H1 (cell line): Measurements from ENCODE around the gene OR10V1. TPM values are rescaled to one million over a fixed set of nuclear protein-coding genes. Genes with fewer than 3 reads are reported as not detected.

Experiments
- CTCF ChIA-PET: fragments of 300-600 bp; sonication (Branson Sonifier 250); formaldehyde crosslinking; loops from one replicate; lab custom pipeline; 2021; ENCODE audit not compliant: partially characterized antibody; lab: Charles Lee
- POLR2A ChIA-PET: fragments of 300-600 bp; sonication (Branson Sonifier 250); formaldehyde crosslinking; loops from one replicate; lab custom pipeline; 2021; ENCODE audit warnings: inconsistent platforms; ENCODE audit not compliant: partially characterized antibody; lab: Charles Lee
- DNase-seq, 2 experiments: peaks; one replicate each; pipeline versions ENCODE4 v3.0.0 to v3.0.0-alpha.2; 2010 to 2022; ENCODE audit warnings: low spot score in 2 of 2, low read depth in 1 of 2, mixed read lengths in 1 of 2
- FAIRE-seq: peaks from 2 replicates; lab custom pipeline; 2011; peaks lifted over from hg19 to GRCh38; lab: Jason Lieb, UNC
- H2AFZ ChIP-seq: 2 replicates; pipeline ENCODE4 v1.8.1; 2012; ENCODE audit warnings: low read length, inconsistent platforms
- H2AK5ac ChIP-seq: 2 replicates; pipeline ENCODE4 v1.6.1; 2013; ENCODE audit warnings: low read depth, low read length
- H2BK120ac ChIP-seq: replicated peaks from 2 replicates; pipeline ENCODE3; 2013; ENCODE audit warnings: low read depth, low read length, inconsistent platforms
- H2BK12ac ChIP-seq: 2 replicates; pipeline ENCODE4 v1.6.1; 2013; ENCODE audit warnings: low read depth, low read length
- H2BK15ac ChIP-seq: 2 replicates; pipeline ENCODE4 v1.6.1; 2013; ENCODE audit warnings: low read length
- H2BK20ac ChIP-seq: 2 replicates; pipeline ENCODE4 v1.6.1; 2013; ENCODE audit warnings: low read length
- H2BK5ac ChIP-seq: 2 replicates; pipeline ENCODE4 v1.6.1; 2013; ENCODE audit warnings: low read depth, low read length
- H3K14ac ChIP-seq: 2 replicates; pipeline ENCODE4 v1.6.1; 2013; ENCODE audit warnings: inconsistent platforms; ENCODE audit not compliant: insufficient read length
- H3K18ac ChIP-seq: 2 replicates; pipeline ENCODE4 v1.6.1; 2013; ENCODE audit warnings: low read length; ENCODE audit errors: extremely low read depth
- H3K23ac ChIP-seq: 2 replicates; pipeline ENCODE4 v1.6.1; 2013; ENCODE audit warnings: inconsistent platforms; ENCODE audit not compliant: insufficient read length
- H3K23me2 ChIP-seq: 2 replicates; pipeline ENCODE4 v1.6.1; 2013; ENCODE audit warnings: low read depth, low read length
- H3K27ac ChIP-seq: 2 replicates; pipeline ENCODE4 v1.6.1; 2011; ENCODE audit warnings: low read depth, low read length, inconsistent platforms
- H3K27me3 ChIP-seq, 4 experiments: replicated peaks in 1 of 4; 1 replicate in 1 of 4; 2 replicates in 3 of 4; pipeline versions ENCODE4 v1.6.1 to v1.8.1; 2011 to 2013; ENCODE audit warnings: low read length in 3 of 4, mild to moderate bottlenecking in 3 of 4, inconsistent platforms in 2 of 4, mixed read lengths in 2 of 4, moderate library complexity in 1 of 4; ENCODE audit not compliant: control insufficient read depth in 3 of 4, insufficient read depth in 3 of 4; ENCODE audit errors: extremely low read depth in 1 of 4
- H3K36me3 ChIP-seq, 4 experiments: 2 replicates each; pipeline versions ENCODE4 v1.6.1 to v1.8.1; 2011 to 2013; ENCODE audit warnings: mild to moderate bottlenecking in 4 of 4, low read length in 3 of 4, moderate library complexity in 2 of 4, control low read depth in 1 of 4, inconsistent platforms in 1 of 4; ENCODE audit not compliant: insufficient read depth in 4 of 4, control insufficient read depth in 2 of 4
- H3K4ac ChIP-seq: replicated peaks from 2 replicates; pipeline ENCODE3; 2013; ENCODE audit warnings: low read length, low read depth, mixed read lengths, inconsistent platforms; ENCODE audit not compliant: insufficient read length
- H3K4me1 ChIP-seq, 4 experiments: replicated peaks in 1 of 4; 1 replicate in 1 of 4; 2 replicates in 3 of 4; pipeline versions ENCODE4 v1.6.1 to v1.8.1; 2011 to 2013; ENCODE audit warnings: low read length in 3 of 4, inconsistent platforms in 2 of 4, mixed read lengths in 1 of 4; ENCODE audit not compliant: insufficient read depth in 4 of 4, control insufficient read depth in 3 of 4
- H3K4me2 ChIP-seq, 2 experiments: 2 replicates each; pipeline versions ENCODE4 v1.6.1 to v1.8.1; 2011 to 2013; ENCODE audit warnings: low read depth in 2 of 2, low read length in 2 of 2, control low read depth in 1 of 2, inconsistent platforms in 1 of 2, mild to moderate bottlenecking in 1 of 2; ENCODE audit not compliant: insufficient read depth in 1 of 2
- H3K4me3 ChIP-seq, 4 experiments: fragments of 200-600, 300-600 bp in 1 of 4; sonication (generic), shearing (Covaris generic), sonication (Bioruptor Twin) in 1 of 4; 2 replicates each; pipeline versions ENCODE4 v1.5.1 to v1.8.1; 2011 to 2016; ENCODE audit warnings: low read length in 4 of 4, low read depth in 3 of 4, control low read depth in 2 of 4, inconsistent platforms in 2 of 4, mild to moderate bottlenecking in 2 of 4, mixed read lengths in 1 of 4, moderate library complexity in 1 of 4; ENCODE audit not compliant: insufficient read depth in 2 of 4; ENCODE audit errors: extremely low read depth in 1 of 4
- H3K56ac ChIP-seq: replicated peaks from 2 replicates; pipeline ENCODE3; 2013; ENCODE audit warnings: low read depth, mild to moderate bottlenecking, mixed read lengths, low read length, inconsistent platforms; ENCODE audit not compliant: insufficient read length
- H3K79me1 ChIP-seq: 2 replicates; pipeline ENCODE4 v1.6.1; 2013; ENCODE audit warnings: low read depth, low read length, control low read depth
- H3K79me2 ChIP-seq, 2 experiments: 2 replicates each; pipeline versions ENCODE4 v1.6.1 to v1.8.1; 2012 to 2013; ENCODE audit warnings: low read length in 2 of 2, mild to moderate bottlenecking in 2 of 2, inconsistent platforms in 1 of 2; ENCODE audit not compliant: insufficient read depth in 2 of 2, control insufficient read depth in 1 of 2
- H3K9ac ChIP-seq, 4 experiments: replicated peaks in 1 of 4; 1 replicate in 1 of 4; 2 replicates in 3 of 4; pipeline versions ENCODE4 v1.6.1 to v1.8.1; 2011 to 2013; ENCODE audit warnings: low read depth in 3 of 4, low read length in 3 of 4, control low read depth in 2 of 4, mild to moderate bottlenecking in 2 of 4, moderate library complexity in 2 of 4, inconsistent platforms in 1 of 4; ENCODE audit errors: extremely low read depth in 1 of 4
- H3K9me3 ChIP-seq, 2 experiments: 2 replicates each; pipeline versions ENCODE4 v1.6.1 to v1.8.1; 2012 to 2013; ENCODE audit warnings: mild to moderate bottlenecking in 2 of 2, moderate library complexity in 2 of 2, control low read depth in 1 of 2, inconsistent platforms in 1 of 2, low read depth in 1 of 2, low read length in 1 of 2, mixed read lengths in 1 of 2; ENCODE audit not compliant: insufficient read depth in 2 of 2
- H4K20me1 ChIP-seq, 2 experiments: replicated peaks in 1 of 2; 2 replicates each; pipeline versions ENCODE3 to v1.8.1; 2011 to 2013; ENCODE audit warnings: inconsistent platforms in 2 of 2, low read length in 2 of 2, mild to moderate bottlenecking in 1 of 2; ENCODE audit not compliant: insufficient read depth in 2 of 2, control insufficient read depth in 1 of 2
- H4K5ac ChIP-seq: 2 replicates; pipeline ENCODE4 v1.6.1; 2013; ENCODE audit warnings: low read length, low read depth, mixed read lengths, inconsistent platforms; ENCODE audit not compliant: insufficient read length
- H4K8ac ChIP-seq: 2 replicates; pipeline ENCODE4 v1.8.0; 2013; ENCODE audit warnings: mild to moderate bottlenecking, moderate library complexity, low read length, inconsistent platforms; ENCODE audit not compliant: insufficient read depth; ENCODE audit errors: extremely low read depth
- H4K91ac ChIP-seq: replicated peaks from 2 replicates; pipeline ENCODE3; 2013; ENCODE audit warnings: low read length, mixed read lengths, inconsistent platforms; ENCODE audit not compliant: insufficient read length
- ASH2L ChIP-seq: fragments of 200-600, 300-600 bp; sonication (generic); IDR thresholded peaks from one replicate; pipeline ENCODE4 v1.7.1; 2017; ENCODE audit warnings: low read length
- BCL11A ChIP-seq, 2 experiments: IDR thresholded peaks; one replicate each; pipeline ENCODE4 v1.6.1; 2011; ENCODE audit warnings: low read depth in 2 of 2, low read length in 2 of 2, mild to moderate bottlenecking in 2 of 2
- BRCA1 ChIP-seq: IDR thresholded peaks from 2 replicates; pipeline ENCODE4 v1.6.1; 2012; ENCODE audit warnings: low read depth, low read length, improper control_type of control experiment
- CHD1 ChIP-seq: IDR thresholded peaks from 2 replicates; pipeline ENCODE4 v1.6.1; 2012; ENCODE audit warnings: low read depth, low read length, improper control_type of control experiment
- E2F6 ChIP-seq: IDR thresholded peaks from 2 replicates; pipeline ENCODE4 v1.6.1; 2012; ENCODE audit warnings: inconsistent platforms
- GABPA ChIP-seq: IDR thresholded peaks from 2 replicates; pipeline ENCODE4 v1.6.1; 2011; ENCODE audit warnings: mild to moderate bottlenecking, low read length, moderate library complexity, borderline replicate concordance; ENCODE audit not compliant: insufficient read depth
- HDAC6 ChIP-seq: IDR thresholded peaks from one replicate; pipeline ENCODE4 v1.7.1; 2012; ENCODE audit warnings: low read depth, mild to moderate bottlenecking, inconsistent platforms, low read length, moderate library complexity
- PHF8 ChIP-seq: fragments of 200-600 bp; sonication (generic); conservative IDR thresholded peaks from 2 replicates; pipeline ENCODE4 v1.7.1; 2012; ENCODE audit warnings: low read depth, mild to moderate bottlenecking, inconsistent platforms, low read length, moderate library complexity
- POLR2A ChIP-seq, 2 experiments: IDR thresholded peaks; 1 replicate in 1 of 2; 2 replicates in 1 of 2; pipeline ENCODE4 v1.6.1; 2011; ENCODE audit warnings: low read depth in 2 of 2, low read length in 2 of 2, mild to moderate bottlenecking in 2 of 2; ENCODE audit errors: control extremely low read depth in 1 of 2
- POU5F1 ChIP-seq: IDR thresholded peaks from 2 replicates; pipeline ENCODE4 v1.6.1; 2011; ENCODE audit warnings: low read depth, mild to moderate bottlenecking, low read length, moderate library complexity
- SP1 ChIP-seq: IDR thresholded peaks from 2 replicates; pipeline ENCODE4 v1.6.1; 2011; ENCODE audit warnings: low read depth, low read length
- SP2 ChIP-seq: IDR thresholded peaks from 2 replicates; pipeline ENCODE4 v1.6.1; 2012; ENCODE audit warnings: mild to moderate bottlenecking, low read length, inconsistent platforms
- TCF12 ChIP-seq: IDR thresholded peaks from 2 replicates; pipeline ENCODE4 v1.6.1; 2011; ENCODE audit warnings: low read depth, mild to moderate bottlenecking, low read length
- TEAD4 ChIP-seq: IDR thresholded peaks from 2 replicates; pipeline ENCODE4 v1.6.1; 2012; ENCODE audit warnings: low read depth, low read length, inconsistent platforms, mixed read lengths
- ZNF274 ChIP-seq: IDR thresholded peaks from 2 replicates; pipeline ENCODE4 v1.7.0; 2012; ENCODE audit warnings: low read length, borderline replicate concordance; ENCODE audit errors: extremely low read depth
- WGBS, 2 experiments: shearing (Covaris generic) in 1 of 2; methylation state at CpG; one replicate each; pipeline versions ENCODE4 v1.1.6 to v1.1.7; 2013 to 2015; ENCODE audit warnings: low lambda C conversion rate in 2 of 2, mixed read lengths in 2 of 2, inconsistent platforms in 1 of 2, low coverage in 1 of 2, missing lambda C conversion rate in 1 of 2; ENCODE audit not compliant: insufficient replicate concordance in 2 of 2, insufficient coverage in 1 of 2, insufficient read length in 1 of 2; ENCODE audit errors: extremely low coverage in 1 of 2, missing lambda C conversion rate in 1 of 2; 5-methylcytosine and 5-hydroxymethylcytosine counted together
- polyA plus RNA-seq, 7 experiments: library from polyadenylated mRNA; depleted of rRNA in 3 of 7; stranded (reverse) in 5 of 7; unstranded in 2 of 7; fragments of >200 nt in 5 of 7; fragments of 200-250 nt in 2 of 7; gene quantifications; 1 replicate in 5 of 7; 2 replicates in 1 of 7; 4 replicates in 1 of 7; pipeline versions ENCODE4 v1.2.1 to v1.2.3, GENCODE V29; 2011 to 2013; ENCODE audit warnings: missing spikeins in 2 of 7, mixed read lengths in 2 of 7
- total RNA-seq: library from RNA; stranded (reverse); fragmentation: NEBNext Ultra II Directional; extraction: Animal tissue kit (Norgen Biotek cat#: 25700); gene quantifications from 2 replicates; pipeline ENCODE4 v1.2.1, GENCODE V29; 2021

Gene OR10V1
- total and polyA plus RNA-seq, 2 of the 8 experiments (the other 6 are each of a cell fraction or from before 2014, with no cell fraction given): not detected

- Histone ChIP-seq H3K56ac (no peak overlapping the region), H3K18ac (no peak overlapping the region), H3K27me3 (peaks cover 0 to 6% (median 0%) of the 10 kb centered on the region in 4 experiments; a peak in 1 of 7 replicates), H3K4me3 (peak overlapping the region; percentile 88 to 94 (median 89); a peak in 5 of 8 replicates), H3K36me3 (no peaks in the 10 kb centered on the region), H2BK12ac (no peak overlapping the region), H3K23ac (no peak overlapping the region), H2BK20ac (no peak overlapping the region), H4K5ac (no peak overlapping the region), H2BK5ac (no peak overlapping the region), H3K9me3 (no peaks in the 10 kb centered on the region), H2AFZ (no peak overlapping the region), H4K20me1 (peaks cover 7 to 22% of the 10 kb centered on the region in 2 experiments), H3K4ac (no peak overlapping the region), H4K8ac (no peak overlapping the region), H2BK15ac (no peak overlapping the region), H2AK5ac (no peak overlapping the region), H3K14ac (no peak overlapping the region), H3K79me2 (peaks cover 24 to 57% of the 10 kb centered on the region in 2 experiments), H3K4me1 (peaks cover 2 to 11% (median 7%) of the 10 kb centered on the region in 4 experiments; a peak in 6 of 7 replicates), H4K91ac (no peak overlapping the region), H2BK120ac (no peak overlapping the region), H3K23me2 (peaks cover 10% of the 10 kb centered on the region; the same call in 1 of the 2 replicates), H3K27ac (no peak overlapping the region), H3K4me2 (peak overlapping the region; percentile 87 to 89), H3K79me1 (peaks cover 25% of the 10 kb centered on the region), H3K9ac (no peak overlapping the region; a peak in 1 of 7 replicates)
- TF ChIP-seq SP1 (no peak), CHD1 (no peak), ZNF274 (no peak), TEAD4 (no peak), PHF8 (no peak), HDAC6 (no peak), POLR2A (IDR thresholded peaks at IDR 0.05; ENCODE audit: control extremely low read depth in 1 of 2, low read depth in 2 of 2, low read length in 2 of 2) (no peak), GABPA (no peak), E2F6 (no peak), BCL11A (IDR thresholded peaks at IDR 0.05; ENCODE audit: low read depth in 2 of 2, low read length in 2 of 2) (no peak), ASH2L (no peak), TCF12 (no peak), BRCA1 (no peak), POU5F1 (no peak), SP2 (no peak)
- FAIRE-seq (no peak), DNase-seq (no peak)
- 69% methylated on average over 3 of the region's 3 CpGs; no CpG with 5 or more reads in 1 of the 2 experiments for WGBS, 2 experiments
- POLR2A ChIA-PET: interaction anchor here (0.9 to 3.0 kb wide), 7 partner anchors 9 to 87 kb away, joined by 3 to 9 read pairs (median 4); partner anchors contain the start of gene PATL1
- CTCF ChIA-PET: interaction anchor here (0.6 to 5.5 kb wide), 7 partner anchors 10 to 164 kb away, joined by 3 to 48 read pairs (median 6); no protein-coding TSS in a partner anchor
These were observed 42.9 kb upstream of the OR10V1 start for GRCh38 chr11:59756558-59756840.
